RWPE1 (cell line): ENCODE measurements around the gene SCO2.
"Not testable (repeated sequence)": the region's sequence is repeated elsewhere in the genome, so short reads cannot be mapped to it uniquely, and the experiment has no call there.

Source experiments
- CTCF ChIA-PET: fragments of 350-600 bp; sonication (Branson Sonifier 250); formaldehyde crosslinking; extraction: SDS; loops from one replicate; lab custom pipeline; 2021; lab: Yijun Ruan, JAX
- POLR2A ChIA-PET: fragments of 400-600 bp; formaldehyde crosslinking; extraction: SDS; loops from one replicate; lab custom pipeline; 2020; ENCODE audit warnings: antibody characterized with exemption; ENCODE audit not compliant: low non-redundant PET; lab: Yijun Ruan, JAX
- DNase-seq: peaks from one replicate; pipeline ENCODE4 v3.0.0; 2012; ENCODE audit warnings: low spot score
- H3K27ac ChIP-seq: fragments of 450-650 bp; 2 replicates; pipeline ENCODE4 v1.5.1; 2017
- TF ChIP-seq, protein P1 (sequence below): fragments of 450-650 bp; conservative IDR thresholded peaks from 2 replicates; pipeline ENCODE4 v1.5.1; 2017; ENCODE audit warnings: low read depth, mild to moderate bottlenecking

The SCO2 gene

DNA sequence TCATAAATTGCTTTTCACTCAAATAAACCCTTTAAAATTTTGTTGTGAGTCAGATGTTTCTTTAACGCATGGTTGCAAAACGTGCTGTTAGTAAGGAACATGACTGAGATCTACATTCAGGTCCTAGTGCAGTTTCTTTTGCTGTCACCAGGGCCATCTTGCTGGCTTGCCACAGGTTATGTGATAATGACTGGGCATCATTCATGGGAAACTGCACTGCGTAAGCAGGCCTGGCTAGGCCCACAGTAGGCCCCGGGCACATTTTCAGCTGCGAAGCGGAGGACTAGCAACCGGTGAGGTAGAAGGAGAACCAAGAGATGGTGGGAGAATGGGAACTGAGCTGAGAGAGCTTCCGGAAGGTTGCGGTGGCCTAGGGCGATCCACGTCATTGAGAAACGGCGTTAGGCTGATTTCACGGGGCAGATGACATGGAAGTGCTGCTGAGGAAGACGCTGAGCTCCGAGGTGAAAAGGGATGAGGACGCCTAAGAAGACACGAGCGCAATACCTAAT lies 17.1 kb upstream of the SCO2 start:
- DNase-seq: no peak
- TF ChIP-seq, protein P1, sequence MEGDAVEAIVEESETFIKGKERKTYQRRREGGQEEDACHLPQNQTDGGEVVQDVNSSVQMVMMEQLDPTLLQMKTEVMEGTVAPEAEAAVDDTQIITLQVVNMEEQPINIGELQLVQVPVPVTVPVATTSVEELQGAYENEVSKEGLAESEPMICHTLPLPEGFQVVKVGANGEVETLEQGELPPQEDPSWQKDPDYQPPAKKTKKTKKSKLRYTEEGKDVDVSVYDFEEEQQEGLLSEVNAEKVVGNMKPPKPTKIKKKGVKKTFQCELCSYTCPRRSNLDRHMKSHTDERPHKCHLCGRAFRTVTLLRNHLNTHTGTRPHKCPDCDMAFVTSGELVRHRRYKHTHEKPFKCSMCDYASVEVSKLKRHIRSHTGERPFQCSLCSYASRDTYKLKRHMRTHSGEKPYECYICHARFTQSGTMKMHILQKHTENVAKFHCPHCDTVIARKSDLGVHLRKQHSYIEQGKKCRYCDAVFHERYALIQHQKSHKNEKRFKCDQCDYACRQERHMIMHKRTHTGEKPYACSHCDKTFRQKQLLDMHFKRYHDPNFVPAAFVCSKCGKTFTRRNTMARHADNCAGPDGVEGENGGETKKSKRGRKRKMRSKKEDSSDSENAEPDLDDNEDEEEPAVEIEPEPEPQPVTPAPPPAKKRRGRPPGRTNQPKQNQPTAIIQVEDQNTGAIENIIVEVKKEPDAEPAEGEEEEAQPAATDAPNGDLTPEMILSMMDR: no peak
- CTCF ChIA-PET: interaction anchor here (0.7 kb wide), 1 partner anchor 21 kb away, joined by 3 read pairs; no protein-coding TSS in a partner anchor
- POLR2A ChIA-PET: no interaction called here
- H3K27ac ChIP-seq: peak overlapping the region; percentile 85

DNA sequence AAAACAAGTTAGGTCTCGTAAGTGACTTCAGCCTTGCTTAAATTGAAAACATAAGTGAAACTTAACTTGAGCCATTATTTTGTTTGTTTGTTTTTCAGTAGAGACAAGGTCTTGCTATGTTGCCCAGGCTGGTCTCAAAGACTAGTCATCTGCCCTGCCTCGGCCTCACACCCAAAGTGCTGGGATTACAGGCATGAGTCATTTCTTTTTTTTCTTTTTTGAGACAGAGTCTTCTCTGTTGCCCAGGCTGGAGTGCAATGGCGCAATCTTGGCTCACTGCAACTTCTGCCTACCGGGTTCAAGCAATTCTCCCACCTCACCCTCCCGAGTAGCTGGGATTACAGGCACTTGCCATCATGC lies 16.2 kb upstream of the SCO2 start:
- DNase-seq, POLR2A ChIA-PET, CTCF ChIA-PET: not testable (repeated sequence)
- peak overlapping the region; percentile 85 for H3K27ac ChIP-seq

DNA sequence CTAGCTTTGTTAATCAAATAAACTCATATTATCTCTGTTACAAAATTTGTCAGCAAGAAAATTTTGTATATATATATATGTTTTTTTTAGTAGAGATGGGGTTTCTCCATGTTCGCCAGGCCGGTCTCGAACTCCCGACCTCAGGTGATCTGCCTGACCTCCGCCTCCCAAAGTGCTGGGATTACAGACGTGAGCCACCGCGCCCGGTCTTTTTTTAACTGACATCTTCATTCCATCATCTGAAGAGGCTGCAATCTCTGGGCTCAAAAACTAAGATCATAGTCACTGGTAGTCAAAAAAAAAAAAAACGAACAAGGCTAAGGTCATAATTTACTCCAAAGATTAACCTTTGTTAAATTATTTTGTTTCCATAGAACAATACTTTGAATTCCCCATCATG lies 15.0 kb upstream of the SCO2 start:
- H3K27ac ChIP-seq: peak overlapping the region; percentile 96
- TF ChIP-seq, protein P1: no peak
- CTCF ChIA-PET: interaction anchor here (0.8 to 2.4 kb wide), 2 partner anchors 11 to 23 kb away, joined by 4 to 10 read pairs; partner anchors contain the start of gene TYMP
- POLR2A ChIA-PET: interaction anchor here (0.7 to 1.6 kb wide), 2 partner anchors 23 to 25 kb away, joined by 3 to 5 read pairs; no protein-coding TSS in a partner anchor
- no peak for DNase-seq

DNA sequence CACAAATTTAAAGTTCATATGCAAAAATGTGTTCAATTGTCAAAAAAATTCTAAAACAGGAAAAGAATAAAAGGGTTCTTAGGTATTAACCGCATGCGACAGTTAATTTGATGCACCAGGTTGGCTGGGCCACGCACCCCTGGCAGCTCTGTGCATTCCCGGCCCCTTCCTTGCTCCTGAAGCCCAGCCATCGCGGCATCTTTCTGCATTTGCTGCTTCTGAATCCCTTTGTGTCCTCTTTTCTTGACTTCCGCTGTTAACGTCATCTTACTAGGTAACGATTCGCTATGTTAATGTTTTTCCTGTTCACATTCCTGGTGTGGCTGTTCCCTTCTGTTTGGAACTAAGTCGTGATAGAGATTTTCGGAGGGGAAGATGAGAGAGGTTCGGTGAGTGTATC lies 12.4 kb upstream of the SCO2 start:
- ChIA-PET CTCF (no interaction called here), POLR2A (interaction anchor here (0.5 kb wide), 1 partner anchor 10 kb away, joined by 4 read pairs; no protein-coding TSS in a partner anchor)
- TF ChIP-seq, protein P1: no peak
- peak overlapping the region; percentile 96 for H3K27ac ChIP-seq
- DNase-seq: no peak

DNA sequence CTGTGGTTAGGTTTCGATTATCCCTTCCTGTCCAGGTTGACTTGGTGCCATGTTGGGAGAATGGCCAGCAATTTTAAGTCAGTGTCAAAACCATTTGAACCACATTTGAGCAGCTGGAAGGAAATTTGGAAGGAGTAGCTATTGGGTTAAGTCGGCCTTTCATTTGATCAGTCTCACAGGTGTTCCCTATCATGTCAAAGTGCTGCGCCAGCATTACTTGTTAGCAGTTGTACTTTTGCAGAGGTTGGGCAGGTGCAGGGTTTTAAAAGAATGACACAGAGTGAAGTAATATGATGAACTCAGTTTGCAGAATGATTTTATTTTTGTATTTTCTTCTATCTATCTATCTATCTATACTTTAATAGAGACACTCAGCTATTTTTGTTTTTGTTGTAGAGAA lies 10.8 kb upstream of the SCO2 start:
- DNase-seq: no peak
- no peak overlapping the region for H3K27ac ChIP-seq
- POLR2A ChIA-PET: no interaction called here
- TF ChIP-seq, protein P1: no peak
- CTCF ChIA-PET: no interaction called here

DNA sequence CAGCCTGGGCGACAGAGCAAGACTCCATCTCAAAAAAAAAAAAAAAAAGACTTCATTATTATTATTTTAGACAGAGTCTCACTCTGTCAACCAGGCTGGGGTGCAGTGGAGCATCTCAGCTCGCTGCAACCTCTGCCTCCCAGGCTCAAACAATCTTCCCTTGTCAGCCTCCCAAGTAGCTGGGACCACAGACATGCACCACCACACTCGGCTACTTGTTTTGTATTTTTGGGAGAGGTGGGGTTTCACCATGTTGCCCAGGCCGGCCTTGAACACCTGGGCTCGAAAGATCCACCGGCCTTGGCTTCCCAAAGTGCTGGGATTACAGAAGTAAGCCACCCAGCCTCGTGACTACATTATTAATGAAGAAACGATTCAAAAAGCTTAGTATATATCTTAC lies 9.7 kb upstream of the SCO2 start:
- no peak overlapping the region for H3K27ac ChIP-seq
- POLR2A ChIA-PET: no interaction called here
- TF ChIP-seq, protein P1: no peak
- CTCF ChIA-PET: no interaction called here
- DNase-seq: no peak

DNA sequence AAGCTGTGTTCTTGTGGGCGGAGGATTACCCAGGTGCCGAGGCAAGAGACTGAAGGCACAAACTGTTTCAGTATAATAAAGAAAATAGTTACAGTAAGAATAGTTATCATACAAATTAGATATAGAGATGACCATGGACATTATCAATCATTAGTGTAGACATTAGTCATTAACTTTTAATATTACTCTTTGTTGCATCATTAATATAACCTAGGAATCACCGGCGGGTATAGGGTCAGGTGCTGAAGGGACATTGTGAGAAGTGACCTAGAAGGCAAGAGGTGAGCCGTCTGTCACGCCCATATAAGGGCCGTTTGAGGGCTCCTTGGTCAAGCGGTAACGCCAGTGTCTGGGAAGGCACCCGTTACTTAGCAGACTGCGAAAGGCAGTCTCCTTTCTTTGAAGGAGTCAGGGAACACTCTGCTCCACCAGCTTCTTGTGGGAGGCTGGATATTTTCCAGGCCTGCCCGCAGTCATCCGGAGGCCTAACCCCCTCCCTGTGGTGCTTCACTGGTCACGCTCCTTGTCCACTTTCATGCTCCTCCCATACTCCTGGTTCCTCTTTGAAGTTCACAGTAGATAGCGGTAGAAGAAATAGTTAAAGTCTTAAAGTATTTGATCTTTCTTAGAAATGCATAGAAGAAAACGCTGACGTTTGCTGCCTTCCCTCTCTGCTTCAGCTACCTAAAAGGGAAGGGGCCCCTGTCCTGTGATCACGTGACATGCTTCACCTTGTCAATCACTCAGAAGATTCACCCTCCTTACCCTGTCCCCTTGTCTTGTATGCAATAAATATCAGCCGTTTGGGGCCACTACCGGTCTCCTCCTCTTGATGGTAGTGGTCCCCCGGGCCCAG lies 8.7 kb upstream of the SCO2 start:
- POLR2A ChIA-PET, DNase-seq, CTCF ChIA-PET: not testable (repeated sequence)
- peak overlapping the region; percentile 32; the same call in 1 of the 2 replicates for H3K27ac ChIP-seq
